HepG2 (cell line): ENCODE data around the gene DPT. TPM values are rescaled to one million over a fixed set of nuclear protein-coding genes. Genes with fewer than 3 reads are reported as not detected.

Source experiments
- CBFB ChIP-seq: sonication (generic); formaldehyde crosslinking; IDR thresholded peaks from 2 replicates; pipeline ENCODE4 v1.4.0; 2020; ENCODE audit warnings: missing genetic modification reagents
- CENPT ChIP-seq: sonication (generic); formaldehyde crosslinking; IDR thresholded peaks from 2 replicates; pipeline ENCODE4 v1.8.0; 2022; ENCODE audit warnings: low read depth, mild to moderate bottlenecking, moderate library complexity, missing genetic modification reagents
- EP300 ChIP-seq, 3 experiments: sonication (generic) in 1 of 3; formaldehyde crosslinking in 1 of 3; IDR thresholded peaks; 2 replicates each; pipeline versions ENCODE4 v1.5.1 to v1.6.1; 2011 to 2020; ENCODE audit warnings: low read depth in 2 of 3, low read length in 2 of 3, borderline replicate concordance in 1 of 3, improper control_type of control experiment in 1 of 3, mild to moderate bottlenecking in 1 of 3, missing genetic modification reagents in 1 of 3, moderate library complexity in 1 of 3
- HES4 ChIP-seq: sonication (generic); formaldehyde crosslinking; IDR thresholded peaks from 2 replicates; pipeline ENCODE4 v1.9.0; 2021; ENCODE audit warnings: mild to moderate bottlenecking, missing genetic modification reagents, borderline replicate concordance
- ISX ChIP-seq: sonication (generic); formaldehyde crosslinking; conservative IDR thresholded peaks from 2 replicates; pipeline ENCODE4 v1.5.0; 2020; ENCODE audit warnings: missing genetic modification reagents
- KLF9 ChIP-seq: IDR thresholded peaks from 2 replicates; pipeline ENCODE4 v1.6.1; 2016; ENCODE audit warnings: low read depth
- NCOA1 ChIP-seq: sonication (generic); formaldehyde crosslinking; IDR thresholded peaks from 2 replicates; pipeline ENCODE4 v1.9.0; 2021; ENCODE audit warnings: missing genetic modification reagents
- NR2C2 ChIP-seq: sonication (generic); formaldehyde crosslinking; IDR thresholded peaks from 2 replicates; pipeline ENCODE4 v1.4.0; 2020; ENCODE audit warnings: missing genetic modification reagents, mild to moderate bottlenecking, moderate library complexity, borderline replicate concordance
- PHF21A ChIP-seq: sonication (generic); formaldehyde crosslinking; IDR thresholded peaks from 2 replicates; pipeline ENCODE4 v1.5.0; 2020; ENCODE audit warnings: mild to moderate bottlenecking, missing genetic modification reagents
- PHF8 ChIP-seq: sonication (generic); formaldehyde crosslinking; IDR thresholded peaks from 2 replicates; pipeline ENCODE4 v1.5.0; 2020; ENCODE audit warnings: missing genetic modification reagents
- SMARCC2 ChIP-seq: fragments of 450-650 bp; IDR thresholded peaks from 2 replicates; pipeline ENCODE4 v1.6.1; 2017; ENCODE audit warnings: antibody characterized with exemption, mild to moderate bottlenecking
- SSRP1 ChIP-seq: IDR thresholded peaks from 2 replicates; pipeline ENCODE4 v1.6.1; 2016; ENCODE audit warnings: control low read depth
- STAG1 ChIP-seq: sonication (generic); formaldehyde crosslinking; IDR thresholded peaks from 2 replicates; pipeline ENCODE4 v1.4.0; 2020; ENCODE audit warnings: missing genetic modification reagents
- TGIF2 ChIP-seq: IDR thresholded peaks from 2 replicates; pipeline ENCODE4 v1.6.1; 2016; ENCODE audit warnings: control low read depth, missing compliant biosample characterization
- ZBTB40 ChIP-seq, 2 experiments: fragments of 450-650 bp in 1 of 2; sonication (generic) in 1 of 2; formaldehyde crosslinking in 1 of 2; IDR thresholded peaks; 2 replicates each; pipeline versions ENCODE4 v1.6.1 to v1.8.0; 2016 to 2022; ENCODE audit warnings: antibody characterized with exemption in 1 of 2, mild to moderate bottlenecking in 1 of 2, missing genetic modification reagents in 1 of 2
- ZNF33B ChIP-seq: sonication (generic); formaldehyde crosslinking; IDR thresholded peaks from 2 replicates; pipeline ENCODE4 v1.5.1; 2020; ENCODE audit warnings: mild to moderate bottlenecking, missing genetic modification reagents
- ZNF441 ChIP-seq: sonication (generic); formaldehyde crosslinking; IDR thresholded peaks from 2 replicates; pipeline ENCODE4 v1.7.0; 2021; ENCODE audit warnings: missing genetic modification reagents, borderline replicate concordance
- ZNF639 ChIP-seq: conservative IDR thresholded peaks from 2 replicates; pipeline ENCODE4 v1.6.1; 2018; ENCODE audit warnings: missing genetic modification reagents
- ZNF777 ChIP-seq: sonication (generic); formaldehyde crosslinking; IDR thresholded peaks from 2 replicates; pipeline ENCODE4 v1.4.0; 2020; ENCODE audit warnings: missing genetic modification reagents
- polyA plus RNA-seq, 8 experiments: library from polyadenylated mRNA; depleted of rRNA in 3 of 8; stranded (reverse) in 7 of 8; unstranded in 1 of 8; fragments of >200 nt; fragmentation: Illumina TruSeq in 4 of 8; extraction: Trizol in 4 of 8; gene quantifications; 2 replicates each; pipeline versions ENCODE4 v1.2.1 to v1.2.3, GENCODE V29; 2011 to 2016; ENCODE audit warnings: low read depth in 4 of 8, missing spikeins in 1 of 8, mixed read lengths in 1 of 8; ENCODE audit not compliant: insufficient read depth in 1 of 8
- total RNA-seq, 5 experiments: library from RNA; depleted of rRNA; stranded (reverse); fragments of >200 nt; fragmentation: Illumina TruSeq; extraction: Trizol; gene quantifications; 2 replicates each; pipeline ENCODE4 v1.2.3, GENCODE V29; 2016; ENCODE audit warnings: low read depth in 1 of 5
- TF ChIP-seq, protein P1 (sequence below): IDR thresholded peaks from 2 replicates; pipeline ENCODE4 v1.6.1; 2016; ENCODE audit warnings: missing biosample characterization, missing genetic modification reagents, low read depth

The DPT gene
- total and polyA plus RNA-seq, 2 of the 13 experiments (the other 11 are each of a cell fraction or from before 2014, with no cell fraction given), result 0.04 TPM; not detected in 1

DNA sequence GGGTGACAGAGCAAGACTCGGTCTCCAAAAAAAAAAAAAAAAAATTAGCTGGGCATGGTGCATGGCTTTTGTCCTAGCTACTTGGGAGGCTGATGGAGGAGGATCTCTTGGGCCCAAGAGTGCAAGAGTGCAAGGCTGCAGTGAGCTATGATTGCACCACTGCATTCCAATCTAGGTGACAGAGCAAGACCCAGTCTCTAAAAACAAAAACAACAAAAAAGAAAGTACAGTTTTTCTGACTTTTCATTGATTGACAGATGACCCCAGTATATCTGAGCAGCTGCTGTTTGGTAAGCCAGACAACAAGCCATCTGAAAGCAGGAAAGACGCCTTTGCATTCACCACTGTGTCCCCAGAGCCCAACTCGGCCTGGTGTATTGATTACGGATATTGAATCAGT, 10.9 kb upstream of the DPT start (continued):
- TF ChIP-seq, protein P1, sequence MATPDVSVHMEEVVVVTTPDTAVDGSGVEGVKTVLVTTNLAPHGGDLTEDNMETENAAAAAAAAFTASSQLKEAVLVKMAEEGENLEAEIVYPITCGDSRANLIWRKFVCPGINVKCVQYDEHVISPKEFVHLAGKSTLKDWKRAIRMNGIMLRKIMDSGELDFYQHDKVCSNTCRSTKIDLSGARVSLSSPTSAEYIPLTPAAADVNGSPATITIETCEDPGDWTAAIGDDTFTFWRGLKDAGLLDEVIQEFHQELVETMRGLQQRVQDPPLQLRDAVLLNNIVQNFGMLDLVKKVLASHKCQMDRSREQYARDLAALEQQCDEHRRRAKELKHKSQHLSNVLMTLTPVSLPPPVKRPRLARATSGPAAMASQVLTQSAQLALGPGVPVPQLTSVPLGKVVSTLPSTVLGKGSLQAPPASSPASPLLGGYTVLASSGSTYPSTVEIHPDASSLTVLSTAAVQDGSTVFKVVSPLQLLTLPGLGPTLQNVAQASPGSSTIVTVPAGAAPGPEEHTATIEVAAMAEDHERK, result no peak
- no peak for TF ChIP-seq HES4
- TF ChIP-seq CENPT (CRISPR knock-in tag), result no peak
- TF ChIP-seq NR2C2 (CRISPR knock-in tag), result no peak
- no peak for TF ChIP-seq PHF8 (CRISPR knock-in tag)
- TF ChIP-seq EP300 (IDR thresholded peaks at IDR 0.05; ENCODE audit: low read depth in 2 of 2, low read length in 2 of 2), result peak in 1 of 2 experiments; percentile 63; a peak in 2 of 4 replicates
- no peak for TF ChIP-seq EP300 (CRISPR knock-in tag; IDR thresholded peaks at IDR 0.05; ENCODE audit: borderline replicate concordance)
- no peak for TF ChIP-seq CBFB (CRISPR knock-in tag)
- TF ChIP-seq ZNF33B (CRISPR knock-in tag), result no peak
- TF ChIP-seq STAG1 (CRISPR knock-in tag), result peak; percentile 26; the same call in 1 of the 2 replicates
- TF ChIP-seq ZBTB40 (IDR thresholded peaks at IDR 0.05), result no peak
- TF ChIP-seq ZBTB40 (CRISPR knock-in tag; IDR thresholded peaks at IDR 0.05), result peak; percentile 64; the same call in 1 of the 2 replicates
- TF ChIP-seq ISX (CRISPR knock-in tag), result no peak
- TF ChIP-seq SMARCC2, result no peak
- TF ChIP-seq KLF9 (CRISPR knock-in tag), result no peak
- 0 out of 2 replicates have a peak, but pooled peaks have one; percentile 27 for TF ChIP-seq ZNF441 (CRISPR knock-in tag)
- no peak for TF ChIP-seq ZNF777 (CRISPR knock-in tag)
- TF ChIP-seq NCOA1 (CRISPR knock-in tag), result no peak
- TF ChIP-seq SSRP1, result no peak
- no peak for TF ChIP-seq TGIF2
- TF ChIP-seq PHF21A (CRISPR knock-in tag), result peak; percentile 64
- TF ChIP-seq ZNF639, result no peak
